HepG2 (cell line): ENCODE data around the gene ZBTB25. TPM values are rescaled to one million over a fixed set of nuclear protein-coding genes. Genes with fewer than 3 reads are reported as not detected.

Experiments
- FLYWCH1 ChIP-seq: sonication (generic); formaldehyde crosslinking; IDR thresholded peaks from 2 replicates; pipeline ENCODE4 v1.8.1; 2023; ENCODE audit warnings: mild to moderate bottlenecking, missing genetic modification reagents
- SNAPC2 ChIP-seq: sonication (generic); formaldehyde crosslinking; IDR thresholded peaks from 2 replicates; pipeline ENCODE4 v1.8.1; 2022; ENCODE audit warnings: mild to moderate bottlenecking, missing genetic modification reagents
- SRF ChIP-seq: IDR thresholded peaks from 2 replicates; pipeline ENCODE4 v1.6.1; 2011; ENCODE audit warnings: mild to moderate bottlenecking, low read depth, low read length, moderate library complexity
- YY1 ChIP-seq: IDR thresholded peaks from 2 replicates; pipeline ENCODE4 v1.6.1; 2011; ENCODE audit warnings: low read length, low read depth, moderate library complexity, mild to moderate bottlenecking; ENCODE audit not compliant: insufficient read depth, insufficient replicate concordance
- ZBTB7A ChIP-seq: sonication (generic); formaldehyde crosslinking; IDR thresholded peaks from 2 replicates; pipeline ENCODE4 v1.8.0; 2022; ENCODE audit warnings: mild to moderate bottlenecking, missing genetic modification reagents
- ZHX2 ChIP-seq, 2 experiments: sonication (generic) in 1 of 2; formaldehyde crosslinking in 1 of 2; IDR thresholded peaks; 2 replicates each; pipeline versions ENCODE4 v1.6.1 to v1.9.0; 2014 to 2022; ENCODE audit warnings: antibody characterized with exemption in 1 of 2, borderline replicate concordance in 1 of 2, inconsistent platforms in 1 of 2, low read depth in 1 of 2, missing genetic modification reagents in 1 of 2
- ZNF224 ChIP-seq: sonication (generic); formaldehyde crosslinking; IDR thresholded peaks from 2 replicates; pipeline ENCODE4 v1.5.0; 2020; ENCODE audit warnings: mild to moderate bottlenecking, missing genetic modification reagents
- ZNF558 ChIP-seq: sonication (generic); formaldehyde crosslinking; IDR thresholded peaks from 2 replicates; pipeline ENCODE4 v1.9.0; 2022; ENCODE audit warnings: mild to moderate bottlenecking, missing genetic modification reagents, borderline replicate concordance
- polyA plus RNA-seq, 8 experiments: library from polyadenylated mRNA; depleted of rRNA in 3 of 8; stranded (reverse) in 7 of 8; unstranded in 1 of 8; fragments of >200 nt; fragmentation: Illumina TruSeq in 4 of 8; extraction: Trizol in 4 of 8; gene quantifications; 2 replicates each; pipeline versions ENCODE4 v1.2.1 to v1.2.3, GENCODE V29; 2011 to 2016; ENCODE audit warnings: low read depth in 4 of 8, missing spikeins in 1 of 8, mixed read lengths in 1 of 8; ENCODE audit not compliant: insufficient read depth in 1 of 8
- total RNA-seq, 5 experiments: library from RNA; depleted of rRNA; stranded (reverse); fragments of >200 nt; fragmentation: Illumina TruSeq; extraction: Trizol; gene quantifications; 2 replicates each; pipeline ENCODE4 v1.2.3, GENCODE V29; 2016; ENCODE audit warnings: low read depth in 1 of 5
- TF ChIP-seq, protein P1 (sequence below), 2 experiments: sonication (generic) in 1 of 2; formaldehyde crosslinking in 1 of 2; IDR thresholded peaks; 2 replicates each; pipeline versions ENCODE4 v1.4.0 to v1.6.1; 2016 to 2020; ENCODE audit warnings: borderline replicate concordance in 1 of 2, low read depth in 1 of 2, mild to moderate bottlenecking in 1 of 2, missing genetic modification reagents in 1 of 2
- TF ChIP-seq, protein P2 (sequence below): sonication (generic); formaldehyde crosslinking; IDR thresholded peaks from 2 replicates; pipeline ENCODE4 v1.5.1; 2020; ENCODE audit warnings: missing genetic modification reagents, mild to moderate bottlenecking, borderline replicate concordance
- TF ChIP-seq, protein P3 (sequence below): IDR thresholded peaks from 2 replicates; pipeline ENCODE4 v1.6.1; 2016; ENCODE audit warnings: control low read depth
- TF ChIP-seq, protein P4 (sequence below): IDR thresholded peaks from 2 replicates; pipeline ENCODE4 v1.6.1; 2016; ENCODE audit warnings: missing compliant biosample characterization, missing genetic modification reagents, borderline replicate concordance

Gene ZBTB25
- total and polyA plus RNA-seq, 2 of the 13 experiments (the other 11 are each of a cell fraction or from before 2014, with no cell fraction given): 3.5 to 7.6 TPM

DNA sequence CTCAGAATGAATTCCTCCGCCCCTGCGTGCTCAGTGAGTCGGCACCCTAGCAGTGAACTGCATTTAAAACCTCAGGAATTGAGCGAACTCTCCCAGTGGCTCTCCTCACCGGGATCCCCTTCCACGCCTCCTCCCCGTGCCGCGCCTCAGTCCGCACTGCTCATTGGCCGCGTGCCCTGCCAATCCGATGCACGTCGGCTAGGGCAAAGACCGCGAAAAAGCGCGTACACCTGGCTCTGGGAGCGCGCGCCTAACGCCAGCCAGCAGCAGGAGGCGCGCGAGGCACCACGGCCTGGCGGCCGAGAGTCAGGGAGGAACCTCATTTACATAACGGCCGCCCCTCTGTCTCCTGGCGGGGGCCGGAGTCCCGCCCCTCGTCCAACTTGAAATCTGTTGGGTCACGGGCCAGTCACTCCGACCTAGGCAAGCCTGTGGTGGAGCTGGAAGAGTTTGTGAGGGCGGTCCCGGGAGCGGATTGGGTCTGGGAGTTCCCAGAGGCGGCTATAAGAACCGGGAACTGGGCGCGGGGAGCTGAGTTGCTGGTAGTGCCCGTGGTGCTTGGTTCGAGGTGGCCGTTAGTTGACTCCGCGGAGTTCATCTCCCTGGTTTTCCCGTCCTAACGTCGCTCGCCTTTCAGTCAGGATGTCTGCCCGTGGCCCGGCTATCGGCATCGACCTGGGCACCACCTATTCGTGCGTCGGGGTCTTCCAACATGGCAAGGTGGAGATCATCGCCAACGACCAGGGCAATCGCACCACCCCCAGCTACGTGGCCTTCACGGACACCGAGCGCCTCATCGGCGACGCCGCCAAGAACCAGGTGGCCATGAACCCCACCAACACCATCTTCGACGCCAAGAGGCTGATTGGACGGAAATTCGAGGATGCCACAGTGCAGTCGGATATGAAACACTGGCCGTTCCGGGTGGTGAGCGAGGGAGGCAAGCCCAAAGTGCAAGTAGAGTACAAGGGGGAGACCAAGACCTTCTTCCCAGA, 36.9 kb upstream of the ZBTB25 start, which contains the start of gene HSPA2 (continued):
- TF ChIP-seq, protein P1, sequence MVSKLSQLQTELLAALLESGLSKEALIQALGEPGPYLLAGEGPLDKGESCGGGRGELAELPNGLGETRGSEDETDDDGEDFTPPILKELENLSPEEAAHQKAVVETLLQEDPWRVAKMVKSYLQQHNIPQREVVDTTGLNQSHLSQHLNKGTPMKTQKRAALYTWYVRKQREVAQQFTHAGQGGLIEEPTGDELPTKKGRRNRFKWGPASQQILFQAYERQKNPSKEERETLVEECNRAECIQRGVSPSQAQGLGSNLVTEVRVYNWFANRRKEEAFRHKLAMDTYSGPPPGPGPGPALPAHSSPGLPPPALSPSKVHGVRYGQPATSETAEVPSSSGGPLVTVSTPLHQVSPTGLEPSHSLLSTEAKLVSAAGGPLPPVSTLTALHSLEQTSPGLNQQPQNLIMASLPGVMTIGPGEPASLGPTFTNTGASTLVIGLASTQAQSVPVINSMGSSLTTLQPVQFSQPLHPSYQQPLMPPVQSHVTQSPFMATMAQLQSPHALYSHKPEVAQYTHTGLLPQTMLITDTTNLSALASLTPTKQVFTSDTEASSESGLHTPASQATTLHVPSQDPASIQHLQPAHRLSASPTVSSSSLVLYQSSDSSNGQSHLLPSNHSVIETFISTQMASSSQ (IDR thresholded peaks at IDR 0.05; ENCODE audit: low read depth): no peak
- TF ChIP-seq, protein P1 (CRISPR knock-in tag; IDR thresholded peaks at IDR 0.05; ENCODE audit: borderline replicate concordance): peak; percentile 47; the same call in 1 of the 2 replicates
- TF ChIP-seq ZNF224 (CRISPR knock-in tag) (no peak), SRF (no peak), ZNF558 (CRISPR knock-in tag) (no peak), YY1 (peak; percentile 26), FLYWCH1 (CRISPR knock-in tag) (no peak), ZBTB7A (CRISPR knock-in tag) (no peak), ZHX2 (IDR thresholded peaks at IDR 0.05; ENCODE audit: low read depth) (peak; percentile 69; the same call in 1 of the 2 replicates), ZHX2 (CRISPR knock-in tag; IDR thresholded peaks at IDR 0.05; ENCODE audit: borderline replicate concordance) (no peak), SNAPC2 (CRISPR knock-in tag) (no peak; the same call in 1 of the 2 replicates)
- TF ChIP-seq, protein P2, sequence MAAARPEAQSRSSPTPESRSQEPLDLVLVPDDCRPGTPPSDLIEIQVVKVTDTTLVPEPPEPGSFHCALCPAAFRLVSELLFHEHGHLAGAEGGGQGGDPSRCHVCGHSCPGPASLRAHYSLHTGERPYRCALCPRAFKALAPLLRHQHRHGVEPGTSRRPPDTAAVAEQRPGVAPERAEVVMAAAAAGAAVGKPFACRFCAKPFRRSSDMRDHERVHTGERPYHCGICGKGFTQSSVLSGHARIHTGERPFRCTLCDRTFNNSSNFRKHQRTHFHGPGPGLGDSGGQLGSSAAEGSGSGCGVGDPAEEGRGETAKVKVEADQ (CRISPR knock-in tag): no peak
- TF ChIP-seq, protein P3, sequence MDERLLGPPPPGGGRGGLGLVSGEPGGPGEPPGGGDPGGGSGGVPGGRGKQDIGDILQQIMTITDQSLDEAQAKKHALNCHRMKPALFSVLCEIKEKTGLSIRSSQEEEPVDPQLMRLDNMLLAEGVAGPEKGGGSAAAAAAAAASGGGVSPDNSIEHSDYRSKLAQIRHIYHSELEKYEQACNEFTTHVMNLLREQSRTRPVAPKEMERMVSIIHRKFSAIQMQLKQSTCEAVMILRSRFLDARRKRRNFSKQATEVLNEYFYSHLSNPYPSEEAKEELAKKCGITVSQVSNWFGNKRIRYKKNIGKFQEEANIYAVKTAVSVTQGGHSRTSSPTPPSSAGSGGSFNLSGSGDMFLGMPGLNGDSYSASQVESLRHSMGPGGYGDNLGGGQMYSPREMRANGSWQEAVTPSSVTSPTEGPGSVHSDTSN: peak; percentile 97
- TF ChIP-seq, protein P4, sequence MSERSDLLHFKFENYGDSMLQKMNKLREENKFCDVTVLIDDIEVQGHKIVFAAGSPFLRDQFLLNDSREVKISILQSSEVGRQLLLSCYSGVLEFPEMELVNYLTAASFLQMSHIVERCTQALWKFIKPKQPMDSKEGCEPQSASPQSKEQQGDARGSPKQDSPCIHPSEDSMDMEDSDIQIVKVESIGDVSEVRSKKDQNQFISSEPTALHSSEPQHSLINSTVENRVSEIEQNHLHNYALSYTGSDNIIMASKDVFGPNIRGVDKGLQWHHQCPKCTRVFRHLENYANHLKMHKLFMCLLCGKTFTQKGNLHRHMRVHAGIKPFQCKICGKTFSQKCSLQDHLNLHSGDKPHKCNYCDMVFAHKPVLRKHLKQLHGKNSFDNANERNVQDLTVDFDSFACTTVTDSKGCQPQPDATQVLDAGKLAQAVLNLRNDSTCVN (CRISPR knock-in tag): no peak
